K562 (cell line): Measurements from ENCODE around the gene EPHA1. TPM values are rescaled to one million over a fixed set of nuclear protein-coding genes. Genes with fewer than 3 reads are reported as not detected.

Experiments used
- ARNT ChIP-seq, 2 experiments: fragments of 450-650 bp; IDR thresholded peaks; 2 replicates each; pipeline ENCODE4 v1.6.1; 2016; ENCODE audit warnings: mild to moderate bottlenecking in 1 of 2
- FOSL1 ChIP-seq: fragments of 200-800 bp; sonication (Bioruptor generic); conservative IDR thresholded peaks from 2 replicates; pipeline ENCODE4 v1.6.1; 2016; ENCODE audit warnings: missing genetic modification characterization, missing compliant biosample characterization
- FOXP1 ChIP-seq: sonication (generic); formaldehyde crosslinking; IDR thresholded peaks from 2 replicates; pipeline ENCODE4 v1.8.0; 2022; ENCODE audit warnings: mild to moderate bottlenecking, missing genetic modification reagents
- GATAD2B ChIP-seq: fragments of 450-650 bp; IDR thresholded peaks from 2 replicates; pipeline ENCODE4 v1.6.1; 2017; ENCODE audit warnings: mild to moderate bottlenecking, borderline replicate concordance
- HDAC2 ChIP-seq: fragments of 450-650 bp; IDR thresholded peaks from 2 replicates; pipeline ENCODE4 v1.6.1; 2016; ENCODE audit warnings: mild to moderate bottlenecking
- KAT7 ChIP-seq: sonication (generic); formaldehyde crosslinking; IDR thresholded peaks from 2 replicates; pipeline ENCODE4 v1.8.0; 2022; ENCODE audit warnings: missing genetic modification reagents, mild to moderate bottlenecking, borderline replicate concordance
- MNT ChIP-seq, 2 experiments: fragments of 450-650 bp; conservative IDR thresholded peaks; 2 replicates each; pipeline ENCODE4 v1.6.1; 2017; ENCODE audit warnings: mild to moderate bottlenecking in 2 of 2, moderate library complexity in 2 of 2
- MYNN ChIP-seq, 2 experiments: sonication (generic); formaldehyde crosslinking in 1 of 2; IDR thresholded peaks; 2 replicates each; pipeline versions ENCODE4 v1.5.0 to v1.6.1; 2016 to 2020; ENCODE audit warnings: antibody characterized with exemption in 1 of 2, missing genetic modification reagents in 1 of 2
- PURB ChIP-seq: sonication (generic); formaldehyde crosslinking; IDR thresholded peaks from 2 replicates; pipeline ENCODE4 v1.9.0; 2021; ENCODE audit warnings: low read depth, mild to moderate bottlenecking, missing genetic modification reagents
- RB1 ChIP-seq: fragments of 450-650 bp; IDR thresholded peaks from 2 replicates; pipeline ENCODE4 v1.6.1; 2017; ENCODE audit warnings: low read depth, mild to moderate bottlenecking
- SMAD1 ChIP-seq: fragments of 150-350 bp; IDR thresholded peaks from 2 replicates; pipeline ENCODE4 v1.6.1; 2014; ENCODE audit warnings: low read length, low read depth; ENCODE audit not compliant: partially characterized antibody
- SMC3 ChIP-seq: conservative IDR thresholded peaks from 2 replicates; pipeline ENCODE4 v1.6.1; 2011; ENCODE audit warnings: low read depth, low read length, improper control_type of control experiment; ENCODE audit not compliant: insufficient read depth
- STAT6 ChIP-seq: sonication (generic); formaldehyde crosslinking; IDR thresholded peaks from 2 replicates; pipeline ENCODE4 v1.8.1; 2023; ENCODE audit warnings: mild to moderate bottlenecking, missing genetic modification reagents
- TCF15 ChIP-seq: fragments of 250-450 bp; sonication (Bioruptor Pico); IDR thresholded peaks from 2 replicates; pipeline ENCODE4 v1.8.0; 2022; ENCODE audit warnings: moderate library complexity, mild to moderate bottlenecking, inconsistent platforms
- ZKSCAN8 ChIP-seq: fragments of 200-800 bp; sonication (Bioruptor generic); IDR thresholded peaks from 2 replicates; pipeline ENCODE4 v1.6.1; 2016; ENCODE audit warnings: missing genetic modification characterization, missing compliant biosample characterization
- ZNF354B ChIP-seq: fragments of 250-450 bp; sonication (Bioruptor Pico); IDR thresholded peaks from 2 replicates; pipeline ENCODE4 v1.4.0; 2020
- ZNF717 ChIP-seq: fragments of 250-450 bp; sonication (Bioruptor Pico); IDR thresholded peaks from 2 replicates; pipeline ENCODE4 v1.5.0; 2021
- polyA plus RNA-seq, 8 experiments: library from polyadenylated mRNA; depleted of rRNA in 4 of 8; stranded (reverse) in 5 of 8; unstranded in 3 of 8; fragments of >200 nt; fragmentation: Nextera tagmentation in 2 of 8; fragmentation: Illumina TruSeq in 1 of 8; extraction: Ambion mirVana in 2 of 8; extraction: Trizol in 1 of 8; gene quantifications; 2 replicates each; pipeline versions ENCODE4 v1.2.1 to v1.2.3, GENCODE V29; 2011 to 2014; ENCODE audit warnings: inconsistent platforms in 1 of 8, missing spikeins in 1 of 8
- total RNA-seq, 7 experiments: library from RNA; depleted of rRNA in 6 of 7; stranded (reverse); fragments of >200 nt in 6 of 7; fragmentation: Illumina TruSeq in 2 of 7; extraction: Trizol in 2 of 7; gene quantifications; 2 replicates each; pipeline versions ENCODE4 v1.2.1 to v1.2.3, GENCODE V29; 2011 to 2021; ENCODE audit warnings: low replicate concordance in 1 of 7
- TF ChIP-seq, protein P1 (sequence below), 2 experiments: IDR thresholded peaks in 1 of 2; conservative IDR thresholded peaks in 1 of 2; 2 replicates each; pipeline ENCODE4 v1.6.1; 2016; ENCODE audit warnings: low read depth in 2 of 2, mild to moderate bottlenecking in 1 of 2, missing compliant biosample characterization in 1 of 2, missing genetic modification characterization in 1 of 2, moderate library complexity in 1 of 2

EPHA1 gene
- total and polyA plus RNA-seq, 9 of the 15 experiments (the other 6 are each of a cell fraction or from before 2014, with no cell fraction given) = 0.22 to 0.57 (median 0.32) TPM; not detected in 6

DNA sequence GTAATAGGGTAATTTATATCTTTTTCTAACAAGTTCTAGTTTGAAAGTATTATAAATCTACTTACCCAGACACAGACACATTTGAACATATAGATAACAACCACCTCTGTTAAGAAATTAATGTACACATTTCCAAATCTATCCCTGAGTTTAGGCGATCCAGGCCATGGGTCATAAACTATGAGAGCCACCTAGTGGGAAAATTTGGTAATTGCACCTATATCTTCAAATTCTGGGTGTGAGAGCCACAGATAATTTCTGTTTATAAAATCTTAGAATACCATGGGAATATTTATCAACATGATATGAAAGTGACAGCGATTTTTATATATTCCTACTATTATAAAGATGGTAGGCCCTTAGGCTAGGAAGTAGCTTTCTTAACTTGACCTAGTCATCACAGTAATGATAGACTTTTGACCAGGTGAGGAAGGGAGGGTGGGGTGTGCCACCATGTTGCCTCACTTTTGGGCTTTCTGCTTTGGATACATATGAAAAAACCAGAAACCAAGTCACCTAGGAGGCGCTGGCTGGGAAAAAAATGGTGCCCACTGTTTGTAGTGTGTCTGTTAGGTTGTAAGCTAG lies 8.0 kb upstream of the EPHA1 start (continued):
- TF ChIP-seq TCF15 (CRISPR knock-in tag) (no peak), MYNN (IDR thresholded peaks at IDR 0.05) (no peak), MYNN (CRISPR knock-in tag; IDR thresholded peaks at IDR 0.05) (no peak), STAT6 (CRISPR knock-in tag) (no peak), KAT7 (CRISPR knock-in tag) (no peak), ZNF717 (CRISPR knock-in tag) (no peak), FOXP1 (CRISPR knock-in tag) (no peak), ARNT (IDR thresholded peaks at IDR 0.05) (peak in 1 of 2 experiments; percentile 41; a peak in 1 of 4 replicates), SMAD1 (no peak), FOSL1 (tag) (no peak), ZNF354B (no peak), SMC3 (peak; percentile 72; the same call in 1 of the 2 replicates), HDAC2 (no peak), MNT (conservative IDR thresholded peaks at IDR 0.05) (peak in 1 of 2 experiments; percentile 49; a peak in 2 of 4 replicates), ZKSCAN8 (CRISPR knock-in tag) (no peak), RB1 (no peak), PURB (no peak), GATAD2B (peak; percentile 48; the same call in 1 of the 2 replicates)
- TF ChIP-seq, protein P1, sequence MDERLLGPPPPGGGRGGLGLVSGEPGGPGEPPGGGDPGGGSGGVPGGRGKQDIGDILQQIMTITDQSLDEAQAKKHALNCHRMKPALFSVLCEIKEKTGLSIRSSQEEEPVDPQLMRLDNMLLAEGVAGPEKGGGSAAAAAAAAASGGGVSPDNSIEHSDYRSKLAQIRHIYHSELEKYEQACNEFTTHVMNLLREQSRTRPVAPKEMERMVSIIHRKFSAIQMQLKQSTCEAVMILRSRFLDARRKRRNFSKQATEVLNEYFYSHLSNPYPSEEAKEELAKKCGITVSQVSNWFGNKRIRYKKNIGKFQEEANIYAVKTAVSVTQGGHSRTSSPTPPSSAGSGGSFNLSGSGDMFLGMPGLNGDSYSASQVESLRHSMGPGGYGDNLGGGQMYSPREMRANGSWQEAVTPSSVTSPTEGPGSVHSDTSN (CRISPR knock-in tag; IDR thresholded peaks at IDR 0.05; ENCODE audit: low read depth) = no peak
- TF ChIP-seq, protein P1 (tag; conservative IDR thresholded peaks at IDR 0.05; ENCODE audit: low read depth) = no peak
